NCI-H748 treated with DMSO at 0.1 percent for 48 hours (cell line): ENCODE results near the gene CLDN14.

Experiments used
- DNase-seq: peaks from one replicate; lab custom pipeline; 2025; lab: John Stamatoyannopoulos, UW

The CLDN14 gene

GRCh38 chr21:36470294-36470693 is 9.6 kb downstream of the CLDN14 start:
- DNase-seq: no peak

- DNase-seq: no peak
Measured at GRCh38 chr21:36466061-36466511, 13.8 kb downstream of the CLDN14 start.

- DNase-seq: no peak
Measured at GRCh38 chr21:36465478-36465877, 14.4 kb downstream of the CLDN14 start.

GRCh38 chr21:36464590-36464989 is 15.3 kb downstream of the CLDN14 start:
- DNase-seq: no peak

GRCh38 chr21:36463991-36464390 is 15.9 kb downstream of the CLDN14 start:
- no peak for DNase-seq

GRCh38 chr21:36463204-36463603 is 16.7 kb downstream of the CLDN14 start:
- DNase-seq: no peak

GRCh38 chr21:36461918-36462486 is 17.9 kb downstream of the CLDN14 start:
- DNase-seq: no peak

- no peak for DNase-seq
Measured at GRCh38 chr21:36461277-36461917, 18.5 kb downstream of the CLDN14 start.

GRCh38 chr21:36460866-36461265 is 19.1 kb downstream of the CLDN14 start:
- DNase-seq: no peak

GRCh38 chr21:36459098-36459497 is 20.8 kb downstream of the CLDN14 start:
- no peak for DNase-seq

GRCh38 chr21:36456729-36457414 is 23.1 kb downstream of the CLDN14 start:
- no peak for DNase-seq

- no peak for DNase-seq
Measured at GRCh38 chr21:36454706-36455105, 25.2 kb downstream of the CLDN14 start.

GRCh38 chr21:36454093-36454531 is 25.8 kb downstream of the CLDN14 start:
- peak; percentile 47 for DNase-seq

- DNase-seq: no peak
Measured at GRCh38 chr21:36452281-36452825, 27.6 kb downstream of the CLDN14 start.

GRCh38 chr21:36451506-36451905 is 28.4 kb downstream of the CLDN14 start:
- DNase-seq: no peak

- no peak for DNase-seq
Measured at GRCh38 chr21:36450511-36450910, 29.4 kb downstream of the CLDN14 start.

- no peak for DNase-seq
Measured at GRCh38 chr21:36446301-36446700, 33.6 kb downstream of the CLDN14 start.

- DNase-seq: no peak
Measured at GRCh38 chr21:36441715-36442114, 38.2 kb downstream of the CLDN14 start.

GRCh38 chr21:36437745-36438128 is 42.2 kb downstream of the CLDN14 start:
- DNase-seq: no peak

- no peak for DNase-seq
Measured at GRCh38 chr21:36436829-36437744, 42.8 kb downstream of the CLDN14 start.

- no peak for DNase-seq
Measured at GRCh38 chr21:36434144-36434543, 45.8 kb downstream of the CLDN14 start.
